ENCODE results near the gene ST6GALNAC4.

ST6GALNAC4 gene

GRCh38 chr9:127916720-127917581 is at the start of gene ST6GALNAC4:
Gene ST6GALNAC4, minus strand, starts transcription at chr9:127917041. Its CDS starts 622 bp downstream, at chr9:127916419.
- DNase-seq = peak; percentile 97

GRCh38 chr9:127965953-127966352 is 49.1 kb upstream of the ST6GALNAC4 start:
- no peak for DNase-seq

GRCh38 chr9:127963359-127964064 is 46.7 kb upstream of the ST6GALNAC4 start:
- no peak for DNase-seq

GRCh38 chr9:127963041-127963358 is 46.2 kb upstream of the ST6GALNAC4 start:
- no peak for DNase-seq

GRCh38 chr9:127962278-127962677 is 45.4 kb upstream of the ST6GALNAC4 start:
- DNase-seq = no peak

- DNase-seq = no peak
Measured at GRCh38 chr9:127961613-127962155, 44.8 kb upstream of the ST6GALNAC4 start.

GRCh38 chr9:127961155-127961490 is 44.3 kb upstream of the ST6GALNAC4 start:
- DNase-seq = no peak

GRCh38 chr9:127960410-127961154 is 43.7 kb upstream of the ST6GALNAC4 start:
- no peak for DNase-seq

GRCh38 chr9:127959841-127960409 is 43.1 kb upstream of the ST6GALNAC4 start:
- no peak for DNase-seq

GRCh38 chr9:127959398-127959797 is 42.6 kb upstream of the ST6GALNAC4 start:
- no peak for DNase-seq

GRCh38 chr9:127958728-127959127 is 41.9 kb upstream of the ST6GALNAC4 start:
- no peak for DNase-seq

- DNase-seq = peak; percentile 95
Measured at GRCh38 chr9:127955294-127956015, 38.6 kb upstream of the ST6GALNAC4 start.

GRCh38 chr9:127954831-127955293 is 38.0 kb upstream of the ST6GALNAC4 start:
- DNase-seq = no peak

- no peak for DNase-seq
Measured at GRCh38 chr9:127953768-127954505, 37.1 kb upstream of the ST6GALNAC4 start.

- DNase-seq = no peak
Measured at GRCh38 chr9:127953154-127953553, 36.3 kb upstream of the ST6GALNAC4 start.

GRCh38 chr9:127950513-127951289 is 33.9 kb upstream of the ST6GALNAC4 start:
- DNase-seq = no peak

- no peak for DNase-seq
Measured at GRCh38 chr9:127949827-127950512, 33.1 kb upstream of the ST6GALNAC4 start.

- DNase-seq = no peak
Measured at GRCh38 chr9:127947841-127948710, 31.2 kb upstream of the ST6GALNAC4 start.

- no peak for DNase-seq
Measured at GRCh38 chr9:127946728-127947127, 29.9 kb upstream of the ST6GALNAC4 start.

Measured in activated effector memory CD4-positive, alpha-beta T cell treated with anti-CD3 and anti-CD28 coated beads, Interleukin-2, amount 50 U/mL, for 16 hours (primary cell).